ENCODE data around the gene CFL1. TPM values are rescaled to one million over a fixed set of nuclear protein-coding genes. Genes with fewer than 3 reads are reported as not detected.

CFL1 gene
- total RNA-seq (100 to 1,000 TPM; 285 to 470 (median 377) TPM), polyA plus RNA-seq (389 TPM)
- long read RNA-seq, donor 1, transcript CFL1-209 (3 exons, 647 nt), result minor isoform, 13 of 417 reads
- long read RNA-seq, donor 1, transcript CFL1-201 (4 exons, 1,234 nt), result major isoform, 375 of 417 reads
- long read RNA-seq, donor 1, transcript CFL1-202 (4 exons, 860 nt), result minor isoform, 5 of 417 reads
- long read RNA-seq, donor 1, partial matches to known transcripts, result 1 of 417 reads
- long read RNA-seq, donor 1, other reads (novel, unspliced or antisense), result 20 of 417 reads
- long read RNA-seq, donor 2, transcript CFL1-201 (4 exons, 1,234 nt), result major isoform, 211 of 232 reads
- long read RNA-seq, donor 2, transcript CFL1-209 (3 exons, 647 nt), result minor isoform, 5 of 232 reads
- long read RNA-seq, donor 2, partial matches to known transcripts, result 1 of 232 reads
- long read RNA-seq, donor 2, other reads (novel, unspliced or antisense), result 11 of 232 reads
- long read RNA-seq, donor 3, transcript CFL1-201 (4 exons, 1,234 nt), result major isoform, 527 of 552 reads
- long read RNA-seq, donor 3, transcript CFL1-209 (3 exons, 647 nt), result minor isoform, 11 of 552 reads
- long read RNA-seq, donor 3, partial matches to known transcripts, result 0 of 552 reads
- long read RNA-seq, donor 3, other reads (novel, unspliced or antisense), result 9 of 552 reads
- long read RNA-seq, donor 4, transcript CFL1-201 (4 exons, 1,234 nt), result major isoform, 211 of 227 reads
- long read RNA-seq, donor 4, partial matches to known transcripts, result 0 of 227 reads
- long read RNA-seq, donor 4, other reads (novel, unspliced or antisense), result 5 of 227 reads

- DNase-seq (peak; percentile 99 to 100 (median 100)), ATAC-seq (peak; percentile 77 to 82)
- intact Hi-C loops (cut with DNase I), result no loop called here
- H3K27ac ChIP-seq (ENCODE audit: low read length), result peak within 1 kb of the TSS; percentile 99
- H3K27me3 ChIP-seq (ENCODE audit: control insufficient read depth, insufficient read depth), result no peaks in the 10 kb centered on the region
- WGBS, result under 1% methylated on average over 92 of the region's 92 CpGs
- H3K9me3 ChIP-seq (ENCODE audit: control insufficient read depth, low read length), result no peaks in the 10 kb centered on the region
- peaks cover 5% of the 10 kb centered on the region for H3K4me1 ChIP-seq (ENCODE audit: control insufficient read depth, insufficient read depth, low read length)
- H3K4me3 ChIP-seq (ENCODE audit: low read length), result peak within 1 kb of the TSS; percentile 94
Observed at GRCh38 chr11:65857853-65858680, at the start of gene CFL1. CFL1 (minus strand) TSS chr11:65858180; CDS start chr11:65858099, 81 bp downstream.

GRCh38 chr11:65906602-65907001 is 48.6 kb upstream of the CFL1 start:
- intact Hi-C loops (cut with DNase I), result no loop called here
- WGBS, result 82% methylated on average over 5 of the region's 5 CpGs
- no peak overlapping the region for H3K4me3 ChIP-seq (ENCODE audit: low read length)
- DNase-seq (no peak), ATAC-seq (no peak)
- peaks cover 4% of the 10 kb centered on the region for H3K4me1 ChIP-seq (ENCODE audit: control insufficient read depth, insufficient read depth, low read length)
- H3K27me3 ChIP-seq (ENCODE audit: control insufficient read depth, insufficient read depth), result no peaks in the 10 kb centered on the region
- no peak overlapping the region for H3K27ac ChIP-seq (ENCODE audit: low read length)
- H3K9me3 ChIP-seq (ENCODE audit: control insufficient read depth, low read length), result no peaks in the 10 kb centered on the region

GRCh38 chr11:65903715-65904114 is 45.7 kb upstream of the CFL1 start:
- intact Hi-C loops (cut with DNase I), result no loop called here
- Histone ChIP-seq H3K9me3 (ENCODE audit: control insufficient read depth, low read length) (no peaks in the 10 kb centered on the region), H3K27me3 (ENCODE audit: control insufficient read depth, insufficient read depth) (no peaks in the 10 kb centered on the region), H3K4me1 (ENCODE audit: control insufficient read depth, insufficient read depth, low read length) (no peaks in the 10 kb centered on the region), H3K4me3 (ENCODE audit: low read length) (no peak overlapping the region), H3K27ac (ENCODE audit: low read length) (no peak overlapping the region)
- DNase-seq (no peak), ATAC-seq (no peak)
- 80% methylated on average over 8 of the region's 8 CpGs for WGBS

- 28% methylated on average over 5 of the region's 5 CpGs for WGBS
- H3K4me3 ChIP-seq (ENCODE audit: low read length), result no peak overlapping the region
- H3K27ac ChIP-seq (ENCODE audit: low read length), result no peak overlapping the region
- H3K9me3 ChIP-seq (ENCODE audit: control insufficient read depth, low read length), result no peaks in the 10 kb centered on the region
- DNase-seq (no peak), ATAC-seq (no peak)
- H3K4me1 ChIP-seq (ENCODE audit: control insufficient read depth, insufficient read depth, low read length), result no peaks in the 10 kb centered on the region
- no peaks in the 10 kb centered on the region for H3K27me3 ChIP-seq (ENCODE audit: control insufficient read depth, insufficient read depth)
- intact Hi-C loops (cut with DNase I), result no loop called here
Observed at GRCh38 chr11:65903068-65903481, 45.1 kb upstream of the CFL1 start.

- Histone ChIP-seq H3K27ac (ENCODE audit: low read length) (no peak overlapping the region), H3K27me3 (ENCODE audit: control insufficient read depth, insufficient read depth) (no peaks in the 10 kb centered on the region), H3K9me3 (ENCODE audit: control insufficient read depth, low read length) (no peaks in the 10 kb centered on the region), H3K4me1 (ENCODE audit: control insufficient read depth, insufficient read depth, low read length) (no peaks in the 10 kb centered on the region), H3K4me3 (ENCODE audit: low read length) (peak overlapping the region; percentile 49)
- ATAC-seq (no peak), DNase-seq (no peak)
- WGBS, result 70% methylated on average over 11 of the region's 11 CpGs
- intact Hi-C loops (cut with DNase I), result no loop called here
Observed at GRCh38 chr11:65900899-65901180, 42.9 kb upstream of the CFL1 start.

- intact Hi-C loops (cut with DNase I), result no loop called here
- peak; percentile 93 to 94 (median 94) for DNase-seq
- no peaks in the 10 kb centered on the region for H3K27me3 ChIP-seq (ENCODE audit: control insufficient read depth, insufficient read depth)
- 2% methylated on average over 80 of the region's 80 CpGs for WGBS
- H3K27ac ChIP-seq (ENCODE audit: low read length), result no peak within 1 kb of the TSS
- peak within 1 kb of the TSS; percentile 49 for H3K4me3 ChIP-seq (ENCODE audit: low read length)
- peak; percentile 91 to 93 for ATAC-seq
- no peaks in the 10 kb centered on the region for H3K4me1 ChIP-seq (ENCODE audit: control insufficient read depth, insufficient read depth, low read length)
- no peaks in the 10 kb centered on the region for H3K9me3 ChIP-seq (ENCODE audit: control insufficient read depth, low read length)
Observed at GRCh38 chr11:65900125-65900898, 42.3 kb upstream of the CFL1 start, which contains the start of gene FOSL1. FOSL1 (minus strand) TSS chr11:65900388; CDS start chr11:65900339, 49 bp downstream.

- DNase-seq (peak; percentile 82 to 84 (median 83)), ATAC-seq (peak; percentile 38 to 83)
- intact Hi-C loops (cut with DNase I), result no loop called here
- no peaks in the 10 kb centered on the region for H3K9me3 ChIP-seq (ENCODE audit: control insufficient read depth, low read length)
- no peaks in the 10 kb centered on the region for H3K27me3 ChIP-seq (ENCODE audit: control insufficient read depth, insufficient read depth)
- WGBS, result 2% methylated on average over 78 of the region's 78 CpGs
- peak overlapping the region; percentile 49 for H3K4me3 ChIP-seq (ENCODE audit: low read length)
- H3K4me1 ChIP-seq (ENCODE audit: control insufficient read depth, insufficient read depth, low read length), result no peaks in the 10 kb centered on the region
- H3K27ac ChIP-seq (ENCODE audit: low read length), result no peak overlapping the region
Observed at GRCh38 chr11:65899356-65900124, 41.6 kb upstream of the CFL1 start.

- Histone ChIP-seq H3K9me3 (ENCODE audit: control insufficient read depth, low read length) (no peaks in the 10 kb centered on the region), H3K4me3 (ENCODE audit: low read length) (peak overlapping the region; percentile 49), H3K4me1 (ENCODE audit: control insufficient read depth, insufficient read depth, low read length) (no peaks in the 10 kb centered on the region), H3K27me3 (ENCODE audit: control insufficient read depth, insufficient read depth) (no peaks in the 10 kb centered on the region), H3K27ac (ENCODE audit: low read length) (no peak overlapping the region)
- DNase-seq (no peak), ATAC-seq (no peak)
- intact Hi-C loops (cut with DNase I), result no loop called here
- WGBS, result 28% methylated on average over 28 of the region's 28 CpGs
Observed at GRCh38 chr11:65898656-65899355, 40.8 kb upstream of the CFL1 start.

GRCh38 chr11:65897020-65897471 is 39.1 kb upstream of the CFL1 start:
- Histone ChIP-seq H3K27ac (ENCODE audit: low read length) (no peak overlapping the region), H3K27me3 (ENCODE audit: control insufficient read depth, insufficient read depth) (no peaks in the 10 kb centered on the region), H3K4me3 (ENCODE audit: low read length) (no peak overlapping the region), H3K9me3 (ENCODE audit: control insufficient read depth, low read length) (no peaks in the 10 kb centered on the region), H3K4me1 (ENCODE audit: control insufficient read depth, insufficient read depth, low read length) (peaks cover 3% of the 10 kb centered on the region)
- WGBS, result 96% methylated on average over 4 of the region's 4 CpGs
- ATAC-seq, result no peak
- DNase-seq, result no peak
- intact Hi-C loops (cut with DNase I), result no loop called here
